Neural crest cell (in vitro differentiated cells): ENCODE measurements around the gene DAB2IP. TPM values are rescaled to one million over a fixed set of nuclear protein-coding genes. Genes with fewer than 3 reads are reported as not detected.
A peak's percentile ranks its signal among the peaks of the same experiment; 100 is the strongest.

Source experiments
- DNase-seq: peaks from one replicate; pipeline ENCODE4 v3.0.0; 2021; ENCODE audit warnings: low read depth, mixed read lengths, low spot score
- H3K27ac Mint-ChIP-seq: one replicate; pipeline ENCODE4 v1.8.0; 2021; ENCODE audit warnings: mild to moderate bottlenecking, mixed read lengths; ENCODE audit not compliant: unreplicated experiment
- H3K27me3 Mint-ChIP-seq: 2 replicates; pipeline ENCODE4 v1.8.0; 2021; ENCODE audit warnings: low read depth, mild to moderate bottlenecking, mixed read lengths
- H3K36me3 Mint-ChIP-seq: 2 replicates; pipeline ENCODE4 v1.8.0; 2021; ENCODE audit warnings: low read depth, mild to moderate bottlenecking, mixed read lengths
- H3K4me1 Mint-ChIP-seq: 2 replicates; pipeline ENCODE4 v1.8.0; 2021; ENCODE audit warnings: mixed read lengths
- H3K4me3 Mint-ChIP-seq: one replicate; pipeline ENCODE4 v1.8.0; 2021; ENCODE audit warnings: mild to moderate bottlenecking, mixed read lengths
- H3K9me3 Mint-ChIP-seq: 2 replicates; pipeline ENCODE4 v1.8.0; 2021; ENCODE audit warnings: mixed read lengths
- total RNA-seq: library from RNA; stranded (reverse); gene quantifications from 2 replicates; pipeline ENCODE4 v1.2.1, GENCODE V29; 2021
- TF ChIP-seq, protein P1 (sequence below): fragments of 200-600 bp; sonication (generic); conservative IDR thresholded peaks from 2 replicates; pipeline ENCODE4 v1.5.0; 2021; ENCODE audit warnings: antibody characterized with exemption, mild to moderate bottlenecking

The DAB2IP gene
- total RNA-seq, 1 donor from 2014 or later, result 48.3 TPM

GRCh38 chr9:121658166-121658565, 6.7 kb downstream of the DAB2IP start:
- TF ChIP-seq, protein P1, sequence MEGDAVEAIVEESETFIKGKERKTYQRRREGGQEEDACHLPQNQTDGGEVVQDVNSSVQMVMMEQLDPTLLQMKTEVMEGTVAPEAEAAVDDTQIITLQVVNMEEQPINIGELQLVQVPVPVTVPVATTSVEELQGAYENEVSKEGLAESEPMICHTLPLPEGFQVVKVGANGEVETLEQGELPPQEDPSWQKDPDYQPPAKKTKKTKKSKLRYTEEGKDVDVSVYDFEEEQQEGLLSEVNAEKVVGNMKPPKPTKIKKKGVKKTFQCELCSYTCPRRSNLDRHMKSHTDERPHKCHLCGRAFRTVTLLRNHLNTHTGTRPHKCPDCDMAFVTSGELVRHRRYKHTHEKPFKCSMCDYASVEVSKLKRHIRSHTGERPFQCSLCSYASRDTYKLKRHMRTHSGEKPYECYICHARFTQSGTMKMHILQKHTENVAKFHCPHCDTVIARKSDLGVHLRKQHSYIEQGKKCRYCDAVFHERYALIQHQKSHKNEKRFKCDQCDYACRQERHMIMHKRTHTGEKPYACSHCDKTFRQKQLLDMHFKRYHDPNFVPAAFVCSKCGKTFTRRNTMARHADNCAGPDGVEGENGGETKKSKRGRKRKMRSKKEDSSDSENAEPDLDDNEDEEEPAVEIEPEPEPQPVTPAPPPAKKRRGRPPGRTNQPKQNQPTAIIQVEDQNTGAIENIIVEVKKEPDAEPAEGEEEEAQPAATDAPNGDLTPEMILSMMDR, result no peak
- no peaks in the 10 kb centered on the region for H3K27me3 Mint-ChIP-seq
- H3K4me3 Mint-ChIP-seq, result no peak overlapping the region
- H3K9me3 Mint-ChIP-seq, result no peaks in the 10 kb centered on the region
- H3K27ac Mint-ChIP-seq, result no peak overlapping the region
- DNase-seq, result no peak
- peaks cover 14% of the 10 kb centered on the region for H3K4me1 Mint-ChIP-seq
- H3K36me3 Mint-ChIP-seq, result peaks cover 2% of the 10 kb centered on the region

- Mint-ChIP-seq H3K4me1 (peaks cover 11% of the 10 kb centered on the region), H3K4me3 (no peak overlapping the region)
Measured at GRCh38 chr9:121658591-121658990, 7.2 kb downstream of the DAB2IP start.

GRCh38 chr9:121660367-121660766, 8.9 kb downstream of the DAB2IP start:
- no peaks in the 10 kb centered on the region for H3K27me3 Mint-ChIP-seq
- DNase-seq, result no peak
- peak overlapping the region; percentile 30 for H3K27ac Mint-ChIP-seq
- H3K36me3 Mint-ChIP-seq, result peaks cover 15% of the 10 kb centered on the region
- TF ChIP-seq, protein P1, result no peak
- H3K4me3 Mint-ChIP-seq, result no peak overlapping the region
- peaks cover 6% of the 10 kb centered on the region for H3K9me3 Mint-ChIP-seq
- H3K4me1 Mint-ChIP-seq, result peaks cover 7% of the 10 kb centered on the region

More at GRCh38 chr9:121658591-121658990, 7.2 kb downstream of the DAB2IP start:
- no peak for DNase-seq
- H3K27me3 Mint-ChIP-seq, result no peaks in the 10 kb centered on the region
- H3K9me3 Mint-ChIP-seq, result no peaks in the 10 kb centered on the region
- H3K36me3 Mint-ChIP-seq, result peaks cover 5% of the 10 kb centered on the region
- H3K27ac Mint-ChIP-seq, result no peak overlapping the region
- TF ChIP-seq, protein P1, result no peak

DNA sequence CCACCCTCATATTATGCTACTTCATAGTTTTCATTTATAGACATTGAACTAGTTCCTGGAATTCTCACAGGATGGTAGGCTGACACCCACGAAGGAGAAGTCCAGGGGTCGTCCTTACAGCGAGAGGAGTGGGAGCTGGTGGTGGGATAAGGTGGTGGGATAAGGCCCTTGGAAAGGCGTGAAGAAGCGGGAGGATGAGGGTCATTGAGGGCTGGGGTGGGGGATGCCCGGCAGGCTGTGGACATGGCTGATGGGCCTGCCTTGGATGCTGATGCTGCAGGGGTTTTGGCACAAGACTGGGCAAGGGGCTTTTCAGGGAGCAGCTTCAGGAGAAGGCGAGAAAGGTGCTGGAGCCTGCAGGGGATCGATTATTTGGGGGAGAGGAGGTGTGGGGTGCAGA, 9.4 kb downstream of the DAB2IP start:
- TF ChIP-seq, protein P1, result no peak
- no peaks in the 10 kb centered on the region for H3K27me3 Mint-ChIP-seq
- no peak overlapping the region for H3K27ac Mint-ChIP-seq
- H3K4me3 Mint-ChIP-seq, result no peak overlapping the region
- peaks cover 7% of the 10 kb centered on the region for H3K4me1 Mint-ChIP-seq
- no peak for DNase-seq
- peaks cover 6% of the 10 kb centered on the region for H3K9me3 Mint-ChIP-seq
- peaks cover 15% of the 10 kb centered on the region for H3K36me3 Mint-ChIP-seq

GRCh38 chr9:121661328-121661727, 9.9 kb downstream of the DAB2IP start:
- DNase-seq, result no peak
- H3K9me3 Mint-ChIP-seq, result peaks cover 6% of the 10 kb centered on the region
- H3K4me3 Mint-ChIP-seq, result no peak overlapping the region
- no peak overlapping the region for H3K27ac Mint-ChIP-seq
- H3K27me3 Mint-ChIP-seq, result no peaks in the 10 kb centered on the region
- peaks cover 19% of the 10 kb centered on the region for H3K36me3 Mint-ChIP-seq
- TF ChIP-seq, protein P1, result no peak
- peaks cover 6% of the 10 kb centered on the region for H3K4me1 Mint-ChIP-seq

GRCh38 chr9:121662359-121662758, 10.9 kb downstream of the DAB2IP start:
- Mint-ChIP-seq H3K36me3 (peaks cover 19% of the 10 kb centered on the region), H3K4me1 (peaks cover 4% of the 10 kb centered on the region), H3K9me3 (peaks cover 6% of the 10 kb centered on the region), H3K4me3 (no peak overlapping the region), H3K27ac (no peak overlapping the region), H3K27me3 (no peaks in the 10 kb centered on the region)
- no peak for DNase-seq
- TF ChIP-seq, protein P1, result no peak
